Adipose tissue (tissue), 3 donors: ENCODE results near the gene CNTN3. TPM values are rescaled to one million over a fixed set of nuclear protein-coding genes. Genes with fewer than 3 reads are reported as not detected.

Experiments used
- H3K27ac ChIP-seq: one replicate; pipeline ENCODE4 v1.5.1; 2013; ENCODE audit warnings: low read depth, low read length
- WGBS, 3 donors: extraction: QIAGEN DNeasy Blood & Tissue Kit; methylation state at CpG; one replicate each; pipeline ENCODE4 v1.1.7; 2013; 5-methylcytosine and 5-hydroxymethylcytosine counted together
- polyA plus RNA-seq, 3 donors: library from polyadenylated mRNA; stranded (reverse); fragments of 200-250 nt; gene quantifications; one replicate each; pipeline ENCODE4 v1.2.3, GENCODE V29; 2013
- donor health status: healthy with polysubstance abuse.
- donor health status: Bipolar disorder and iron deficiency.
- donor health status: healthy.

The CNTN3 gene
- polyA plus RNA-seq = 1 to 10 TPM in 1 of 3 donors, under 1 TPM in 2; 0.41 to 1.5 (median 0.45) TPM

DNA sequence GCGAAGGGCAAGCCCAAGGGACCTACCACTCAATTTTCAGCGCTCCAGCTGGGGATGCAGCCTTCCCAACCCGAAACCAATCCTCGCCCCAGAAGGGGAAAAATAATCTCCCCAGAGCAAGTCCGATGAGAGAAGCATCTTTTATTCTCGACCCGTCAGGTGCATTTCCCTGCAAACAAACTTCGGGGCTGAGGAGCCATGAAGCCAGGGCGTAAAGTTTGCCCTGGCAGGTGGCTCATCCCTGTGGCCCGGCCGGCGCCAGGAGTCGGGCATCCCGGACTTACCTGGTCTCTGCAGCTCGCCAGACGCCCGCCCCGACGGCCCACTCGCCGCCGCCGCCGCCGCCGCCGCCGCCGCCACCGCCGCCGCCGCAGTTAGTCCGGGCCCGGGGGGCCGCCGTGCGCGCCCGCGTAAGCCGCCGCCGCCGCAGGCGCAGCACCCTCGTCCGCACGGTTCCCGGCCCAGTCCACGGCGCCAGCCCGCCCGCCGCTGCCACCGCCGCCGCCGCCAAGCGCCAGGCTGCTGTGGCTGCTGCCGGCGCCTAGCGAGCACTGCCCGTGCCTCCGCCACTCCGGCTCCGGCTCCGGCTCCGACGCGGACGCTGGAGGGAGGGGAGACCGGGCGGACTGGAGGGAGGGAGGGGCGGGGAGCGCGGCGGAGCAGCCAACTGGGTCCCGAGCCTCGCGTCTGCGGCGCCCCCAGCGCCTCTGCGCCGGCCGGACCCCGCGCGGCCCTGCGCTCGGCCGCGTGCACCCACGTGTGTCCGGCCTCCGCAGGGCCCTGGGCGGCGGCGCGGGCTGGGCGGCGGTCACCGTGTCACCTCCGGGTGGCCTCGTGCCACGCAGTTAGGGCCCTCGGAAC lies at the start of gene CNTN3:
CNTN3 (minus strand) TSS at position 553 of the 861 bp plus-strand sequence. CDS start 93,547 bp downstream, outside the sequence.
- H3K27ac ChIP-seq = no peak within 1 kb of the TSS
- 1 to 3% (median 3%) methylated on average over 78 to 108 of the region's 108 CpGs for WGBS, 3 donors

DNA sequence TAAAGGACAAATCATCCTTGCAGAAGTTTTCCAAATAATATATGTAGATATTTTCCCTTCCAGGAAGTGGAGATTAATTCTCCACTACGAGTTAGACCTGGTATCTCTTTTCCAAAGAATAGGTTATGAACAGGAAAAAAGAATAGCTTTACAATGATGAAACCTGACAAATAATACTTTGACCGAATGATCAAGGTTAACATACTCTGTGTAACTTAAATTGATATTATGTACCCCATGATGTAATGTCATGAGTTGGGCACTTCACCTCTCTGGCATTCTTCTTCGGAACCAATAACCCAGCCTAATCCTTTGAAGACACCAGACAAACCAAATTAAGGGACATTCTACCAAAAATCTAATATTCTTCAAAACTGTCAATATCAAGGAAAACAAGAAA lies 48.7 kb upstream of the CNTN3 start:
- 67 to 83% (median 77%) methylated on average over 3 of the region's 3 CpGs for WGBS, 3 donors
- H3K27ac ChIP-seq = no peak overlapping the region

DNA sequence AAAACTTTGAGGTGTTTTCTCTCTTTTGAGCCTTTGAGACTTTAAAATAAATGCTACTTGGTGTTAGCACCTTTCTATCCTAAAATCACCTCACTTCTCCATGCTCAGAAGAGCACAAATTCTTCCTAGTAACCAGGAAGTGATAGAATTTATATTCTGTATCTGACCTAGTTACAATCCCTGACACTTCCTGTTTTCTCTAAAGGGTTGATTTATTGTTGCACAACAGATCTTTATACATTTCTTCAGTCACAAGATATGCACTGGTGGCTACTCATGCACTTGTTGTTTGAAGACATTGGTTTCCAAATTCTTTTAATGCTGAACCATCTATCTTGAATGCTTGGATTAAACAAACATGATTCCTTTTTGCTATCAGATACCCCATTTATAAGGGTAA lies 47.2 kb upstream of the CNTN3 start:
- H3K27ac ChIP-seq = no peak overlapping the region

GRCh38 chr3:74651885-74652284 lies 37.4 kb upstream of the CNTN3 start:
- no peak overlapping the region for H3K27ac ChIP-seq
- 76 to 79% (median 78%) methylated on average over 2 of the region's 2 CpGs for WGBS, 3 donors

- WGBS, 3 donors = 37 to 47% (median 43%) methylated on average over 2 of the region's 2 CpGs
- H3K27ac ChIP-seq = no peak overlapping the region
These were observed 36.8 kb upstream of the CNTN3 start for GRCh38 chr3:74651292-74651691.

- 70 to 88% (median 81%) methylated on average over 4 of the region's 4 CpGs for WGBS, 3 donors
These were observed 33.6 kb upstream of the CNTN3 start for GRCh38 chr3:74648107-74648506.

GRCh38 chr3:74646094-74646493 lies 31.6 kb upstream of the CNTN3 start:
- 52 to 94% (median 93%) methylated on average over 1 of the region's 1 CpG for WGBS, 3 donors
- no peak overlapping the region for H3K27ac ChIP-seq

More at GRCh38 chr3:74648107-74648506, 33.6 kb upstream of the CNTN3 start:
- no peak overlapping the region for H3K27ac ChIP-seq

- 17 to 39% (median 39%) methylated on average over 5 of the region's 5 CpGs for WGBS, 3 donors
- H3K27ac ChIP-seq = no peak overlapping the region
These were observed 29.2 kb upstream of the CNTN3 start for GRCh38 chr3:74643636-74644035.

GRCh38 chr3:74642876-74643275 lies 28.4 kb upstream of the CNTN3 start:
- WGBS, 3 donors = 77 to 93% (median 85%) methylated on average over 1 of the region's 1 CpG
- no peak overlapping the region for H3K27ac ChIP-seq

- no peak overlapping the region for H3K27ac ChIP-seq
These were observed 25.8 kb upstream of the CNTN3 start for GRCh38 chr3:74640211-74640610.

DNA sequence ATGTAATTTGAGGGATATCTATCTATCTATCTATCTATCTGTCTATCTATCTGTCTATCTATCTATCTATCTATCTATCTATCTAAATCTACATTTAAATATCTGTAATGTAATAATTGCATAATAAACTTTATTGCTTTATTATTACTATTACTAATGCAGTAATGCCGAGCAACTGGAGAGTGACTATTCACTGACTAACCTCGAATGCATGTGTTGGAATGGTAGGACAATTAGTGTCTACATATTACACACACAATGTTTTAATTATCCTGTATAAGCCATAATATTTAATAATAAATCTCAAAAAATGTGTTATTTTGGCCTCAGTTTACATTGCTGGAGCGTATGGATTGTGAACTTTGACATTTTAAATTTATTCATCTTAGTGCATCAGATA lies 25.2 kb upstream of the CNTN3 start:
- H3K27ac ChIP-seq = no peak overlapping the region
- 84 to 87% (median 84%) methylated on average over 3 of the region's 3 CpGs for WGBS, 3 donors

- H3K27ac ChIP-seq = no peak overlapping the region
These were observed 22.5 kb upstream of the CNTN3 start for GRCh38 chr3:74636981-74637380.

DNA sequence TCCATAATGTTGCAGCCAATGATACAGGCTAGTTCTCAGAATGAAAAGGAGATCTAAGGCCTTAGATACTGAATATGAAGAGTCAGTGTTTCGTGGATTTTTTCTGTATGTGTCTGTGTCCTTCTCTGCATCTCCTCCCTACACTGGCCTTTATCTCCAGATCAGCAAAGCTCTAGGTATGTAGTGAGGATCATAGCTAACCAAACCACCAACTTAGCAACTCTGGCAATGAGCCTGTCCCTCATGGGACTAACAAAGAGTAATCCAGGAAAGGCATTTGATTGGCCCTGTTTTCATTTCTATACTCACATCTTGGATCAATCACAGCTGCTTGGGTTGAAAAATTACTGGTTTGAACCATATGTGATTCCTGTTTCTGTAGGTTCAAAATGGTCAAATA lies 18.6 kb upstream of the CNTN3 start:
- H3K27ac ChIP-seq = no peak overlapping the region
- 70 to 80% (median 76%) methylated on average over 1 of the region's 1 CpG for WGBS, 3 donors

GRCh38 chr3:74631351-74632140 lies 17.1 kb upstream of the CNTN3 start:
- no peak overlapping the region for H3K27ac ChIP-seq
- 70 to 83% (median 83%) methylated on average over 3 of the region's 3 CpGs for WGBS, 3 donors

GRCh38 chr3:74630602-74631001 lies 16.1 kb upstream of the CNTN3 start:
- 42 to 55% (median 47%) methylated on average over 4 of the region's 4 CpGs for WGBS, 3 donors
- no peak overlapping the region for H3K27ac ChIP-seq

DNA sequence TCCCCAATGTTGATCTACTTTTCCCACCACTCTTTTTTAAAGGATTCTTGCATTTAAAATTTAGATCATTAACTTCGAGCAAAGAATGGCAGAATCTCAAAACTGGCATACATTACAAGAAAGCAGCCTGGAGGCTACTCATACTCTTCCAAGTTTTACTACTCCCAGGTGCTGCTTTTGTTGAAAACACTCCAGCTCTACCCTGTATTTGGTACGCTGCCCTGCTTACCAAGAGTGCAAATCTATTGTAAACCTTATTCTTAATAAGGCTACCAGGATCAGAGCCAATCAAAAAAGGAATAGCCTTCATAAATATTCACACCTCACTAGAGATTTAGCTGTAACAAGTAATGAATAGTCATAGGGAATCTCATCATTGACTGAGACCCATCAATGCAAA lies 11.6 kb upstream of the CNTN3 start:
- 66 to 85% (median 82%) methylated on average over 2 of the region's 2 CpGs for WGBS, 3 donors
- H3K27ac ChIP-seq = no peak overlapping the region

DNA sequence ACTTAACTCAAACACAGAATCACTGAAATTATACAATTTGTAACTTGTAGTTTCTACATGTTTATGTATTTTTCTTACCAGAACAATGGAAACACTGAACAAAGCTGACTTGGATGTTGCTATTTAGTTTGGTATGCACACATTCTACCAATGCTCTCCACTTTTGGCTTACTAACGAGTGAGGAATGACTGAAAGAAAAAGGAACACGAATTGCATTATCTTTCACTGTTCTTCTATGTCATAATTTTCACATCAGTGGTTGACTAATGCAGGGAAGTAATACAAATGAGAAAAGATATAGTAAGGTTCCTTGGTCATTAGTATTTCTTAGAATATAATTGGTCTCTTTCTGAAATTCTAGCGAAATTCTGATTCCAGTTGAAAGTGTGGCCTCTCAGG lies 9.8 kb upstream of the CNTN3 start:
- H3K27ac ChIP-seq = no peak overlapping the region
- WGBS, 3 donors = 71 to 76% (median 71%) methylated on average over 3 of the region's 3 CpGs

DNA sequence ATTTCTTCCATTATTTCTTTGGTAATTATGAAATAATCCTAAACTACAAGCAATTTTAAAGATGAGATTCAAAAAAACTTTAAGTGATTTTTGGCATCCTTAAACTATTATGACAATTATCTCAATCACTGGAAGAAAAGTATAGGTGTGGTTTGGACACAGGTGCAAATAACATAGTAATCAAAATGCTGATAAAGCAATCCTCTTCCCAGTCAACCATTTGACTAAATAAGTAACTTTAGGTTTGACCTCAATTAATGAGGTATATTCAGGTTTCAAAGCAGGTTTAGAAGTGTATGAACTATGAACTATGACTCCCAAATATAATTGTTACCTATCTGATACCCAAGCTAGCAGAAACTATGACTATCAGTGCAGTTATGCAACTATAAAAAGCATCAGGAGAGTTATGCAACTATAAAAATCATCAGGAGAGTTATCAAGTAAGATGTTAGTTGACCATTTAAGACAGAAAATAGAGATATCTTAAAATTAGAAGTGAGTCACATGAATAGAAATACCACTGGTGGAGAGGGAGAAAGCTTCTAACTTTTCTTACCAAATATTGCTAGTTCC lies 8.9 kb upstream of the CNTN3 start:
- no peak overlapping the region for H3K27ac ChIP-seq

- 15 to 84% (median 75%) methylated on average over 1 of the region's 1 CpG for WGBS, 3 donors
- no peak overlapping the region for H3K27ac ChIP-seq
These were observed 7.1 kb upstream of the CNTN3 start for GRCh38 chr3:74621581-74621980.
